HG03135 (cell line): ENCODE results near the gene CCL25.

Experiments
- ATAC-seq: cut with Tn5 transposase; IDR thresholded peaks from one replicate; pipeline ENCODE4 v1.9.1; 2021; ENCODE audit warnings: mild to moderate bottlenecking, moderate library complexity; ENCODE audit not compliant: unreplicated experiment

CCL25 gene

GRCh38 chr19:8044018-8044417 is 8.5 kb upstream of the CCL25 start:
- no peak for ATAC-seq

DNA sequence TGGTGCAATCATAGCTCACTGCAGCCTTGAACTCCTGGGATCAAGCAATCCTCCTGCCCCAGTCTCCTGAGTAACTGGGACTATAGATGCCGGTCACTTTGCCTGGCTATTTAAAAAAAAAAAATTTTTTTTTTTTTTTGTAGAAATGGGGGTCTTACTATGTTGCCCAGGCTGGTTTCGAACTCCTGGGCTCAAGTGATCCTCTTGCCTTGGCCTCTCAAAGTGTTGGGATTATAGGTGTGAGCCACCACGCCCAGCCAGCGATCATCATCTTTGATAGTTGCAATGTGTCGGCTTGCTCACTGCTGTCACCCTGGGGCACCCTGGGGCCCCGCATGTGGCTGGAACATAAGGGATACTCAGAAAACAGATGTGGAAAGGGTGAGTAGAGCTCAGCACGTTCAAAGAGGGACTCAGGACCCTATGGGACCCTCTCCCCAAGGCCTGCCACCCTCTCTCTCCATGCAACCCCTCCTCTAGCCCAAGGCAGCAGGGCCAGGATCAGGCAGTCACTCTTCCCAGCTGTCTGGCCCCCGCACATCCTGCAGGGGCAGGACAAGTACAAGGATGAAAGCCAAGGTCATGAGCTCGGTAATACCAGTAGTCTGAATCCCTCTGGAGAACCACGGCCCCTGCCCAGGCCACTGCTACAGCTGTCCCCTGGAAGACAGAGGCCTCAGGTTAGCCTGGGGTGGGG is 6.5 kb upstream of the CCL25 start:
- no peak for ATAC-seq

GRCh38 chr19:8046569-8047165 is 5.9 kb upstream of the CCL25 start:
- no peak for ATAC-seq

DNA sequence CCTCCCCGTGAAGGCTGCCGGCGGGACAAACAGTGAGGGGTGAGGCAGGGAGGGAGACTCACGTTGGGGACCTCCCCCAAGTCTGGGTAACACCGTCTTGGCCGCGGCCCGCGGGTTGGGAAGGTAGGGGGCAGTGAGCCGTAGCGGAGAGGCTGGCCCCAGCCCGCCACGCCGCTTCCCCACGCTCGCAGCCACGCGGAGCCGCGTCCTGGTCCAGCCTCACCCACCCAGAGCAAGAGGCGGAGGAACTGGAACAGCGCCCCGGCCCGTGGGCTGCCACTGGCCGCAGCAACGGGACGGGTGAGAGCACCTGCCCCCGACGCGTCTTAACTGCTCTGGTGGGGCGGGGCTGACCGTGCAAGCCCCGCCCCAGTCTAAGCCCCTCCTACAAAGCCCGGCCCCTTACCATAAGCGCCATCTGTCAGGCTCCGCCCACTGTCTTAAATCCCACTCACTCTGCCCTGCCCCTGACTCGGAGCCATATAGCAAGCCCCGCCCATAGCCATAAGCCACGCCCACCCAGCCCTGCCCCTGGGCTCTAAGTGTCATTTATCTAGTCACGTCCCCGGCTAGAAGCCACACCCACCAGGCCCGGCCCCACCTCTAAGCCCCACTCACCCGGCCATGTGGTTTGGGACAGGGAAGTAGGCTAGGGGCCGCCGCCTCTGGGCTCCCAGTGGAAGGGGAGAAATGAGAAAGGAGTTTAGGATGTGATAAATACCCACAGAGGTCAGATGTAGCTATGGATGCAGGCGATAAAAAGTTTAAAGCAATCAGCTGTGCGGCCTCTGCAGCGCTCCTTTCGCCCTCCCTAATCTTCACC is 2.1 kb upstream of the CCL25 start:
- peak; percentile 70 for ATAC-seq

GRCh38 chr19:8054169-8054568 is 1.6 kb downstream of the CCL25 start:
- no peak for ATAC-seq

DNA sequence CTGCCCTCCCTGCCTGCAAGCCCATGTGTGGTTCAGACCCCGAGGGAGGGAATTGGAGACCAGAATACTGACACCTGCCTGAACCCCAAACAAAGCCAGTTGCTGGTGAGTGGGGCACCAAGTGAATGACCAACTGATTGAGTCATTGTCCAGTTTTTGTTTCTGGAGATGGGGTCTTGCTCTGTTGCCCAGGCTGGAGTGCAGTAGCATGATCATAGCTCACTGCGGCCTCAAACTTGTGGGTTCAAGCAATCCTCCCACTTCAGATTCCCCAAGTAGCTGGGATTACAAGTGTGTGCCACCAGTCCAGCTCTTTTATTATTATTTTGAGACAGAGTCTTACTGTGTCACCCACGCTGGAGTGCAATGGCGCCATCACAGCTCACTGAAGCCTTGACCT is 4.0 kb downstream of the CCL25 start:
- no peak for ATAC-seq

DNA sequence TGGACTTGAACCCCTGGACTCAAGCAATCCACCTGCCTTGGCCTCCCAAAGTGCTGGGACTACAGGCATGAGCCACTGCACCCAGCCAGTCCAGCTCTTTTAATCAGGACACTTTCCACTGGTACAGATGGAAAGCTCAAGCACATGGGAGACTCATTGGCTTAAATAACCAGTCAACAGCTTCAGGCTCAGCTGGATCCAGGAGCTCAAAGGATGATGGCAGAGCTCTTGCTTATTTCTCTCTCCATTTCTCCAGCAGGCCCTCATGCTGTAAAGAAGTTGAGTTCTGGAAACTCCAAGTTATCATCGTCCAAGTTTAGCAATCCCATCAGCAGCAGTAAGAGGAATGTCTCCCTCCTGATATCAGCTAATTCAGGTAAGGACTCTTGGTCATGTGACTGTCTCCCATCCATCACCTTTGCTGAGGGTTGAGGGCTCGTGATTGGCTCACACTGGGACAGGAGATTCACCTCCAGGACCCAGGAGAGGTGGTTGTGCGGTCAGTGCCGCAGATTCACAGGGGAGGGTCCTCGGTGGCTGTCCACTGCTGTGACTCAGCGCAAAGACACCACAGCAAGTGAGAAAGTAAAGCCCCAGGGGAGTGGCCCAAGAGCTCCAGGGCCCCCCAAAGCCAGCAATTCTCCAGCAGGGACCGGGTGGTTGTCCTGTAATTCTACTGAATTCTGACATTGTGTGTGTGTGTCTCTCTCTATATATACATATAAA is 5.1 kb downstream of the CCL25 start:
- no peak for ATAC-seq

- no peak for ATAC-seq
Measured at GRCh38 chr19:8064911-8065874, 12.6 kb downstream of the CCL25 start.

DNA sequence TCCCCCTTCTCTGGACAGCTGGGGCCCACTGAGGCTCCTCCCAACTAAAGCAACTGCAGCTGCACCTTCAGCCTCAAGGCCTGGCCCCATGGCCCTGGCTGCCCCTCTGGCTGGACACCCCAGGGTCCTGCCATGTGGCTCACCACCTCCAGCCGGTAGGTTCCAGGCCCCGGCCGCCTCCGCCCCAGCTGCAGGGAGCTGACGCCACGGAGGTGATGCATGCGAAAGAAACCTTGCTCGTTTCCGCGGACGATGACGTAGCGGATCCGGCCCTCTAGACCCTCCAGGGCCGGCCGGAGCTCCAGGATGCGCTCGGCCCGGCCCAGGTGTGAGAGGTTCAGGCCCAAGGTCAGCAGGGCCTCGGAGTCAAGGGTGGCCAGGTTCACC is 13.3 kb downstream of the CCL25 start:
- no peak for ATAC-seq

- no peak for ATAC-seq
Measured at GRCh38 chr19:8069096-8069973, 16.8 kb downstream of the CCL25 start.

DNA sequence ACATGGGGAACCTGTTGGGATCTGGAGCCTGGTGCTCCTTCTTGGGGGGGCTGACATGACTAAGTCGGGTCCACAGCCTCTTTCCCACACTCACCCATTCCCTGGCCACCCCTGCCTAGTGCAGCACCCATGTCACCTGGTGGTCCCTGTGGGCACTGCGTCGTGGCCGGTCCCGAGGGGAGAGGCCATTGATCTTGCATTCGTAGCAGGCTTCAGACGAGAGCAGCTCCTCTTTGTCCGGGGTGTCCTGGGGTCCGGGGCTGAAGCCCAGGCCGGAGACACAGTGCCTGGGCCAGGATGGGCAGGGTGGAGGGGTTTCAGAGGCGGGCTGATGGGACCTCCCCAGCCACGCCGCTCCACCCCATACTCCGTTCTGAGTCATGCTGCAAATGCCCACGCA is 19.4 kb downstream of the CCL25 start:
- ATAC-seq, result no peak

GRCh38 chr19:8074501-8074900 is 21.9 kb downstream of the CCL25 start:
- no peak for ATAC-seq

DNA sequence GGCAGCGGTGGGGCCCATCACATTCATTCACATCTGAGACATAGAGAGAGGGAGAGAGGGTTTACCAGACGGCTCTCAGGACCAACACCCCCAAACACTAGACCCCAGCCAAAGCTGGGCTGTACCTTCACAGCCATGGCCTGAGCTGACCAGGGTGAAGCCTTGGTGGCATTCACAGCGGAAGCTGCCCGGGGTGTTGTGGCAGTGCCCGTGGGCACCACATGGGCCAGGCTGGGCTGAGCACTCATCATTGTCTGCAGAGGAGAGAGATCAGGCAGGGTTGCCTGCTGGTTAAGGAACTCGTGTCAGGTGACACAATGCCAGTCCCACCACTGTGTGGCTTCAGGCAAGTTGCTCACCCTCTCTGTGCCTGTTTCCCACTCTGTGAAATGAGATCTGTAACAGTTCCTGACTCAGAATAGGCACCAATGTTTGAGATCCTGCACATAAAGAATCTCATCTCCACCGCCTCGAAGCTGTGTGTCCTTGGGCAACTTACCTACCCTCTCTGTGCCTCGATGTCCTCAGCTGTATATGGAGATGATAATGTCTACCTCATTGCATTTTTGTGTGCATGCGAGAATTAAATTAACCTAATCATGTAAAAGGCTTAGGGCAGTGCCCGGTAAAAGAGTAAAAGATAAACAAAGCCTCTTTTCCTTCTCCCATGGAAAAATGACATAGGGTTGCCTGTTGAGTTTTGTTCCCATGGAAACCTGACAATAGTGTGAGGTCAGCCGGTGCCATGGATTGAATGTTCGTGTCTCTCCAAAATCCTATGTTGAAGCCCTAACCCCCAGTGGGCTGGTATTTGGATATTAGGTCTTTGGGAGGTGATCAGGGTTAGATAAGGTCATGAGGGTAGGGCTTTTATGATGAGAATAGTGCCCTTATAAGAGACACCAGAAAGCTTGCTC is 22.9 kb downstream of the CCL25 start:
- ATAC-seq, result no peak

DNA sequence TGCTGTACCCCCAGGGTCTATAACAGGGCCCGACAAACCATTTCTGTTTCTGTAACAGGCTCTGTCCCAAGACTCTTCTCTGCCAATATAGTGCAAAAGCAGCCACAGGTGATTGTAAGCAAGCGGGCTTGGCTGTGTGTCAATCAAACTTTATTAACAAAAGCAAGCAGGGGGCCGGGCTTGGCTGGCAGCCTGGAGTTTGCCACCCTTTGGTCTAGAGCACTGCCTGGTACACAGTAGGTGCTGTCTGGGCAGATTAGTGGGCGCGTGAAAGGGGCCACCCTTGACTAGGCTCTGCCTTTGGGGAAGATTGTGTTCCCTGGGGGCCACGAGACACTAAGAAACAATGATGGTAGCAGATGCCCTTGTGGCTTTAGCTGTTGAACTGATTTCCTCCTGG is 27.4 kb downstream of the CCL25 start:
- no peak for ATAC-seq

- ATAC-seq, result no peak
Measured at GRCh38 chr19:8080832-8081231, 28.3 kb downstream of the CCL25 start.

DNA sequence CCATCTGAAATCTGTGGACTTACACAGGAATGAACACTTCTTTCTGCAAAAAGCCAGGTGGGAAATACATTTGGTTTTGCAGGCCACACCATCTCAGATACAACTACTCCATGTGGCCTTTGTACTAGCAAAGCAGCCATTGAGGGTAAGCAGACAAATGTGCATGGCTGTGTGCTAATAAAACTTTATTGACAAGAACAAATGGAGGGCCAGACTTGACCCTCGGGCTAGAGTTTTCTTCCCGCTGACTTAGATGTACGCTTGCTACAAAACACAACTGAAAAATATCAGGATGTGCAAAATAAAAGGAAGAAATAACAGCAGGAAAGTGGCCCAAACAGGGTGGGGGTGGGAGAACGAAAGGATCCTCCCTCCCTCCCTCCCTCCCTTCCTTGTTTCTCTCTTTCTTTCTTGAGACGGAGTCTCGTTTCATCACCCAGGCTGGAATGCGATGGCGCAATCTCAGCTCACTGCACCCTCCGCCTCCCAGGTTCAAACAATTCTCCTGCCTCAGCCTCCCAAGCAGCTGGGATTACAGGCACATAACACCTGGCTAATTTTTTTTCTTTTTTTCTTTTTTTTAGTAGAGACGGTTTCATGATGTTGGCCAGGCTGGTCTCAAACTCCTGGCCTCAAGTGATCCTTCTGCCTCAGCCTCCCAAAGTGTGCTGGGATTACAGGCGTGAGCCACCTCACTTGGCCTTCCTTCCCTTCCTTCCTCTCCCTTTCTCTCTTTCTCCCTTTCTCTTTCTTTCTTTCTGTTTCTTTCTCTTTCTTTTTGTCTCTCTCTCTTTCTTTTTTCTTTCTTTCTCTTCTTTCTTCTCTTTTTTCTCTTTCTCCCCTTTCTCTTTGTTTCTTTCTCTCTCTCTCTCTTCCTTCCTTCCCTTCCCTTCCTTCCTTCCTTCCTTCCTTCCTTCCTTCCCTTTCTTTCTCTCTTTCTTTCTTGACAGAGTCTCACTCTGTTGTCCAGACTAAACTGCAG is 29.3 kb downstream of the CCL25 start:
- ATAC-seq, result no peak

GRCh38 chr19:8083141-8083540 is 30.6 kb downstream of the CCL25 start:
- ATAC-seq, result no peak
